ENCODE data around the gene PRKAG2.

The PRKAG2 gene

GRCh38 chr7:151625606-151626005, 251.3 kb downstream of the PRKAG2 start:
- POLR2A ChIA-PET: no interaction called here
- DNase-seq (ENCODE audit: extremely low spot score): no peak
- TF ChIP-seq CTCF (IDR thresholded peaks at IDR 0.05; ENCODE audit: control extremely low read depth, extremely low read depth, low read depth, missing control alignments): no peak
- CTCF ChIA-PET: interaction anchor here (0.7 to 1.9 kb wide), 4 partner anchors 8 to 133 kb away, joined by 3 to 5 read pairs (median 4); no protein-coding TSS in a partner anchor

- CTCF ChIA-PET: interaction anchor here (0.9 to 1.9 kb wide), 3 partner anchors 9 to 134 kb away, joined by 3 to 5 read pairs (median 5); no protein-coding TSS in a partner anchor
- no peak for DNase-seq (ENCODE audit: extremely low spot score)
- TF ChIP-seq CTCF (IDR thresholded peaks at IDR 0.05; ENCODE audit: control extremely low read depth, extremely low read depth, low read depth, missing control alignments): no peak
- POLR2A ChIA-PET: no interaction called here
Observed at GRCh38 chr7:151624246-151624928, 252.5 kb downstream of the PRKAG2 start.

GRCh38 chr7:151623766-151624165, 253.1 kb downstream of the PRKAG2 start:
- ChIA-PET CTCF (interaction anchor here (1.5 kb wide), 1 partner anchor 9 kb away, joined by 5 read pairs; no protein-coding TSS in a partner anchor), POLR2A (no interaction called here)

GRCh38 chr7:151621961-151622360, 255.0 kb downstream of the PRKAG2 start:
- no peak for DNase-seq (ENCODE audit: extremely low spot score)
- CTCF ChIA-PET: interaction anchor here (3.0 kb wide), 1 partner anchor 10 kb away, joined by 26 read pairs; no protein-coding TSS in a partner anchor
- POLR2A ChIA-PET: no interaction called here
- TF ChIP-seq CTCF (IDR thresholded peaks at IDR 0.05; ENCODE audit: control extremely low read depth, extremely low read depth, low read depth, missing control alignments): no peak

More at GRCh38 chr7:151623766-151624165, 253.1 kb downstream of the PRKAG2 start:
- TF ChIP-seq CTCF (IDR thresholded peaks at IDR 0.05; ENCODE audit: control extremely low read depth, extremely low read depth, low read depth, missing control alignments): no peak
- no peak for DNase-seq (ENCODE audit: extremely low spot score)

GRCh38 chr7:151616443-151617213, 260.3 kb downstream of the PRKAG2 start:
- ChIA-PET POLR2A (no interaction called here), CTCF (no interaction called here)
- no peak for DNase-seq (ENCODE audit: extremely low spot score)
- no peak for TF ChIP-seq CTCF (IDR thresholded peaks at IDR 0.05; ENCODE audit: control extremely low read depth, extremely low read depth, low read depth, missing control alignments)

- POLR2A ChIA-PET: no interaction called here
- TF ChIP-seq CTCF (IDR thresholded peaks at IDR 0.05; ENCODE audit: control extremely low read depth, extremely low read depth, low read depth, missing control alignments): no peak
- no peak for DNase-seq (ENCODE audit: extremely low spot score)
- CTCF ChIA-PET: interaction anchor here (0.9 to 1.3 kb wide), 2 partner anchors 10 to 264 kb away, joined by 3 to 5 read pairs; no protein-coding TSS in a partner anchor
Observed at GRCh38 chr7:151615784-151616183, 261.1 kb downstream of the PRKAG2 start.
